Neural cell (in vitro differentiated cells): ENCODE results near the gene FHIT. TPM values are rescaled to one million over a fixed set of nuclear protein-coding genes. Genes with fewer than 3 reads are reported as not detected.

Source experiments
- H2AFZ ChIP-seq: fragments of 200-600, 300-800 bp; sonication (generic), shearing (Covaris generic); 2 replicates; pipeline ENCODE4 v1.6.0; 2014; ENCODE audit warnings: low read depth, mild to moderate bottlenecking, antibody characterized with exemption, low read length, moderate library complexity
- H3F3A ChIP-seq: fragments of 200-600 bp; shearing (Covaris generic); 2 replicates; pipeline ENCODE4 v1.6.1; 2016; ENCODE audit warnings: mild to moderate bottlenecking, moderate library complexity, mixed read lengths, antibody characterized with exemption, low read length; ENCODE audit not compliant: insufficient read depth, poor library complexity, severe bottlenecking
- H3K27ac ChIP-seq: fragments of 200-600, 300-800 bp; sonication (generic), shearing (Covaris generic); 2 replicates; pipeline ENCODE4 v1.5.1; 2014; ENCODE audit warnings: mild to moderate bottlenecking, low read length, moderate library complexity
- H3K27me3 ChIP-seq: fragments of 300-800, 200-600 bp; sonication (generic), shearing (Covaris generic); 2 replicates; pipeline ENCODE4 v1.6.0; 2014; ENCODE audit warnings: mild to moderate bottlenecking, low read depth, low read length, moderate library complexity; ENCODE audit not compliant: insufficient read depth
- H3K36me3 ChIP-seq: fragments of 300-800, 200-600 bp; sonication (generic), shearing (Covaris generic); 2 replicates; pipeline ENCODE4 v1.5.1; 2014; ENCODE audit warnings: mild to moderate bottlenecking, antibody characterized with exemption, low read length, moderate library complexity; ENCODE audit not compliant: insufficient read depth
- H3K4me2 ChIP-seq: fragments of 300-800, 200-600 bp; sonication (generic), shearing (Covaris generic); 2 replicates; pipeline ENCODE4 v1.6.0; 2014; ENCODE audit warnings: mild to moderate bottlenecking, low read length
- H3K4me3 ChIP-seq: fragments of 300-800, 200-600 bp; sonication (generic), shearing (Covaris generic); 2 replicates; pipeline ENCODE4 v1.5.1; 2014; ENCODE audit warnings: mild to moderate bottlenecking, low read length, moderate library complexity
- H3K79me2 ChIP-seq: fragments of 200-600 bp; shearing (Covaris generic); replicated peaks from 2 replicates; pipeline ENCODE4 v1.6.0; 2014; ENCODE audit warnings: mild to moderate bottlenecking, low read length, moderate library complexity; ENCODE audit not compliant: insufficient read depth
- H3K9ac ChIP-seq: fragments of 300-800, 200-600 bp; sonication (generic), shearing (Covaris generic); 2 replicates; pipeline ENCODE4 v1.6.1; 2016; ENCODE audit warnings: mild to moderate bottlenecking, low read length, mixed read lengths
- H3K9me2 ChIP-seq: fragments of 200-600 bp; shearing (Covaris generic); 2 replicates; pipeline ENCODE4 v1.6.1; 2016; ENCODE audit warnings: mild to moderate bottlenecking, low read length, mixed read lengths; ENCODE audit not compliant: insufficient read depth
- H3K9me3 ChIP-seq: fragments of 200-600, 300-800 bp; sonication (generic), shearing (Covaris generic); 2 replicates; pipeline ENCODE4 v1.6.1; 2016; ENCODE audit warnings: mild to moderate bottlenecking, mixed run types, low read length, moderate library complexity, mixed read lengths
- H4K20me1 ChIP-seq: fragments of 200-600 bp; shearing (Covaris generic); 2 replicates; pipeline ENCODE4 v1.6.1; 2016; ENCODE audit warnings: mild to moderate bottlenecking, mixed run types; ENCODE audit not compliant: insufficient read depth
- EP300 ChIP-seq: fragments of 450-650 bp; conservative IDR thresholded peaks from 2 replicates; pipeline ENCODE4 v1.6.1; 2014; ENCODE audit warnings: antibody characterized with exemption, mild to moderate bottlenecking, moderate library complexity; ENCODE audit not compliant: poor library complexity, severe bottlenecking
- EZH2 ChIP-seq: fragments of 200-600, 300-800 bp; shearing (Covaris generic), sonication (generic); IDR thresholded peaks from 2 replicates; pipeline ENCODE4 v1.6.1; 2014; ENCODE audit warnings: antibody characterized with exemption, low read length, borderline replicate concordance, mild to moderate bottlenecking; ENCODE audit not compliant: insufficient read depth, poor library complexity, severe bottlenecking
- MXI1 ChIP-seq: fragments of 450-650 bp; conservative IDR thresholded peaks from 2 replicates; pipeline ENCODE4 v1.6.1; 2014; ENCODE audit warnings: antibody characterized with exemption, mild to moderate bottlenecking; ENCODE audit not compliant: poor library complexity, severe bottlenecking
- POLR2AphosphoS5 ChIP-seq: IDR thresholded peaks from 2 replicates; pipeline ENCODE4 v1.6.1; 2012
- RAD21 ChIP-seq: fragments of 450-650 bp; conservative IDR thresholded peaks from 2 replicates; pipeline ENCODE4 v1.6.1; 2014; ENCODE audit warnings: antibody characterized with exemption, mild to moderate bottlenecking, moderate library complexity
- SMC3 ChIP-seq: fragments of 450-650 bp; conservative IDR thresholded peaks from 2 replicates; pipeline ENCODE4 v1.6.1; 2014; ENCODE audit warnings: antibody characterized with exemption, mild to moderate bottlenecking, moderate library complexity; ENCODE audit not compliant: poor library complexity
- TAF1 ChIP-seq: IDR thresholded peaks from 2 replicates; pipeline ENCODE4 v1.6.1; 2012; ENCODE audit warnings: low read depth
- polyA plus RNA-seq: library from polyadenylated mRNA; depleted of rRNA; stranded (reverse); fragments of >200 nt; gene quantifications from 2 replicates; pipeline ENCODE4 v1.2.3, GENCODE V29; 2014
- TF ChIP-seq, protein P1 (sequence below): fragments of 450-650 bp; IDR thresholded peaks from 2 replicates; pipeline ENCODE4 v1.5.1; 2014; ENCODE audit warnings: antibody characterized with exemption, mild to moderate bottlenecking, moderate library complexity; ENCODE audit not compliant: poor library complexity, severe bottlenecking
- TF ChIP-seq, protein P2 (sequence below): IDR thresholded peaks from 2 replicates; pipeline ENCODE4 v1.6.1; 2012; ENCODE audit warnings: borderline replicate concordance

FHIT gene
- polyA plus RNA-seq, 1 donor from 2014 or later = not detected

DNA sequence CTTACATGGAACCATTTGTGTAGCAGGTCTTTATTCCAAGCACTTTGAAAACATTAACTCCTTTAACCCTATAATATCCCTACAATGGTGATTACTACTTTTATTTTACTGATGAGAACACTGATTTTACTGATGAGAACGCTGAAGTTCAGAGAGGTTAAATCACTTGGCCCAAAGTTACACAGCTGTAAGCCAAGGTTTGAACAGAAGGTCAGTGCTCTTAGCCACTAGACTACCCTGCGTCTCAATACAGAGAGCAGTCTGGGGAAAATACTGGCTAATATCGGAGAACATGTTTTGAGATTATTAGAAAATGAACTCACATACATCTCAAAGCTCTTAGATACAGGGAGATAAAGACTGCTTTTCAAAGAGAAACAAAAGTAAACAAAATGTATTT lies 827.2 kb downstream of the FHIT start:
- H3K27me3 ChIP-seq = no peaks in the 10 kb centered on the region
- no peaks in the 10 kb centered on the region for H3K36me3 ChIP-seq
- H3K79me2 ChIP-seq = no peaks in the 10 kb centered on the region
- H3K27ac ChIP-seq = no peak overlapping the region
- no peaks in the 10 kb centered on the region for H3K9me2 ChIP-seq
- no peak overlapping the region for H3K9ac ChIP-seq
- no peak overlapping the region for H2AFZ ChIP-seq
- H3K4me2 ChIP-seq = no peak overlapping the region
- TF ChIP-seq SMC3 (no peak), POLR2AphosphoS5 (no peak), RAD21 (no peak), EP300 (no peak), MXI1 (no peak)
- H3F3A ChIP-seq = no peaks in the 10 kb centered on the region
- no peaks in the 10 kb centered on the region for H3K9me3 ChIP-seq
- H4K20me1 ChIP-seq = no peaks in the 10 kb centered on the region
- no peak overlapping the region for H3K4me3 ChIP-seq

DNA sequence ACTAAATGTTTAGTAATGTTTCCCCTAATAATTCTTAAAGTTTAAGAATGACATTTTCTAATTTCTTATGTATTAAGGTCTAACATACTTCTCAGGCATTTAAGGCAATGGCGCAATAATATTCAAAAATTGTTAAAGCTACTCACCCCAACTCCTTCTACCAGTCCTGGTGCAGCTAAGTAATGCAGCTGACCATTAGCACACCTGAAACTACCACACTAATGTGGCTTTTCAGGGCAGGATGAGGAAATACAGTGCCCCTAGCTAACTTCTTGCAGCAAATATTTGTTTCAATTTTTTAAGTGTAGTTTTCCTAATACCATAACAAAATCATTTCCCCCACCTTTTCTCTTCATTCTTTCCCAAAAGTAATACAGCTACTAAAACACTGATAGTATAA lies 827.7 kb downstream of the FHIT start:
- no peaks in the 10 kb centered on the region for H3K9me3 ChIP-seq
- H4K20me1 ChIP-seq = no peaks in the 10 kb centered on the region
- no peak overlapping the region for H3K4me2 ChIP-seq
- no peak overlapping the region for H3K27ac ChIP-seq
- no peaks in the 10 kb centered on the region for H3K79me2 ChIP-seq
- no peaks in the 10 kb centered on the region for H3K36me3 ChIP-seq
- no peaks in the 10 kb centered on the region for H3F3A ChIP-seq
- no peaks in the 10 kb centered on the region for H3K27me3 ChIP-seq
- H2AFZ ChIP-seq = no peak overlapping the region
- TF ChIP-seq MXI1 = no peak
- no peak for TF ChIP-seq TAF1
- no peak overlapping the region for H3K4me3 ChIP-seq
- no peak overlapping the region for H3K9ac ChIP-seq
- H3K9me2 ChIP-seq = no peaks in the 10 kb centered on the region

DNA sequence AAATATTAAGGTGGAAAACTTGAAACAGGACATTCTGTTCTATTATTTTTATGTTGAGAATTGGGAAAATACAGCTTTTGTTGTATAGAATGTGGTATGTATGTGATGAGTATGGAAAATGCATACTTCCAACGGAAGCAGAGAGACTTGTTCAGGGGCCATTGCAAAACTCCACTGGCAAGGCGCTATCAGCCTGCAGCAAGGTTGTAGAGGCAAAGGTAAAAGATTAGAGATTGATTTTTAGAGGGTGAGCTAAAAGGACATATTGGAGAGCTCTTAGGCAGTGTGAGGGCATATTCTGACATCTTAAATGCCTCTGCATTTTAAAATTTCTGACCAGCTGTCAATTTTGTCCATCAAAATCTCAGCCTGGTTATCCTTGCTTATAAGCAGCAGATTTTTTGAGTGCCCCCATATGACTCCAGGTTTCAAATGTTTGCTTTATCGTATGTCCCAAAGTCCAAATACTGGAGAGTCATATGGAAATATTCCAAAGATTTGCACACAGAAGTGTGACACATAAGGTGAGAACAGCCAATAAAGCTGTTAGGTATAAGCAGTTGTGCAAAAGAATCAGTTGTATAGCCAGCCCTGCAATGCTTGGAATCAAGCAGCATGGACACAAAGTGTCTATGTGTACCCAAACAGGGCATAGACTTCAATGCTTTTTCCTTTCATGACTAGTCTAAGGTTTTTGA lies 829.4 kb downstream of the FHIT start:
- no peaks in the 10 kb centered on the region for H4K20me1 ChIP-seq
- H3K27me3 ChIP-seq = no peaks in the 10 kb centered on the region
- no peak overlapping the region for H3K9ac ChIP-seq
- no peak overlapping the region for H2AFZ ChIP-seq
- no peaks in the 10 kb centered on the region for H3K79me2 ChIP-seq
- no peaks in the 10 kb centered on the region for H3F3A ChIP-seq
- no peak overlapping the region for H3K4me3 ChIP-seq
- no peak overlapping the region for H3K27ac ChIP-seq
- H3K4me2 ChIP-seq = no peak overlapping the region
- H3K9me2 ChIP-seq = no peaks in the 10 kb centered on the region
- H3K9me3 ChIP-seq = no peaks in the 10 kb centered on the region
- H3K36me3 ChIP-seq = no peaks in the 10 kb centered on the region
- TF ChIP-seq MXI1 = no peak
- no peak for TF ChIP-seq TAF1
- no peak for TF ChIP-seq EZH2
- TF ChIP-seq, protein P1, sequence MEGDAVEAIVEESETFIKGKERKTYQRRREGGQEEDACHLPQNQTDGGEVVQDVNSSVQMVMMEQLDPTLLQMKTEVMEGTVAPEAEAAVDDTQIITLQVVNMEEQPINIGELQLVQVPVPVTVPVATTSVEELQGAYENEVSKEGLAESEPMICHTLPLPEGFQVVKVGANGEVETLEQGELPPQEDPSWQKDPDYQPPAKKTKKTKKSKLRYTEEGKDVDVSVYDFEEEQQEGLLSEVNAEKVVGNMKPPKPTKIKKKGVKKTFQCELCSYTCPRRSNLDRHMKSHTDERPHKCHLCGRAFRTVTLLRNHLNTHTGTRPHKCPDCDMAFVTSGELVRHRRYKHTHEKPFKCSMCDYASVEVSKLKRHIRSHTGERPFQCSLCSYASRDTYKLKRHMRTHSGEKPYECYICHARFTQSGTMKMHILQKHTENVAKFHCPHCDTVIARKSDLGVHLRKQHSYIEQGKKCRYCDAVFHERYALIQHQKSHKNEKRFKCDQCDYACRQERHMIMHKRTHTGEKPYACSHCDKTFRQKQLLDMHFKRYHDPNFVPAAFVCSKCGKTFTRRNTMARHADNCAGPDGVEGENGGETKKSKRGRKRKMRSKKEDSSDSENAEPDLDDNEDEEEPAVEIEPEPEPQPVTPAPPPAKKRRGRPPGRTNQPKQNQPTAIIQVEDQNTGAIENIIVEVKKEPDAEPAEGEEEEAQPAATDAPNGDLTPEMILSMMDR = no peak
- TF ChIP-seq, protein P2, sequence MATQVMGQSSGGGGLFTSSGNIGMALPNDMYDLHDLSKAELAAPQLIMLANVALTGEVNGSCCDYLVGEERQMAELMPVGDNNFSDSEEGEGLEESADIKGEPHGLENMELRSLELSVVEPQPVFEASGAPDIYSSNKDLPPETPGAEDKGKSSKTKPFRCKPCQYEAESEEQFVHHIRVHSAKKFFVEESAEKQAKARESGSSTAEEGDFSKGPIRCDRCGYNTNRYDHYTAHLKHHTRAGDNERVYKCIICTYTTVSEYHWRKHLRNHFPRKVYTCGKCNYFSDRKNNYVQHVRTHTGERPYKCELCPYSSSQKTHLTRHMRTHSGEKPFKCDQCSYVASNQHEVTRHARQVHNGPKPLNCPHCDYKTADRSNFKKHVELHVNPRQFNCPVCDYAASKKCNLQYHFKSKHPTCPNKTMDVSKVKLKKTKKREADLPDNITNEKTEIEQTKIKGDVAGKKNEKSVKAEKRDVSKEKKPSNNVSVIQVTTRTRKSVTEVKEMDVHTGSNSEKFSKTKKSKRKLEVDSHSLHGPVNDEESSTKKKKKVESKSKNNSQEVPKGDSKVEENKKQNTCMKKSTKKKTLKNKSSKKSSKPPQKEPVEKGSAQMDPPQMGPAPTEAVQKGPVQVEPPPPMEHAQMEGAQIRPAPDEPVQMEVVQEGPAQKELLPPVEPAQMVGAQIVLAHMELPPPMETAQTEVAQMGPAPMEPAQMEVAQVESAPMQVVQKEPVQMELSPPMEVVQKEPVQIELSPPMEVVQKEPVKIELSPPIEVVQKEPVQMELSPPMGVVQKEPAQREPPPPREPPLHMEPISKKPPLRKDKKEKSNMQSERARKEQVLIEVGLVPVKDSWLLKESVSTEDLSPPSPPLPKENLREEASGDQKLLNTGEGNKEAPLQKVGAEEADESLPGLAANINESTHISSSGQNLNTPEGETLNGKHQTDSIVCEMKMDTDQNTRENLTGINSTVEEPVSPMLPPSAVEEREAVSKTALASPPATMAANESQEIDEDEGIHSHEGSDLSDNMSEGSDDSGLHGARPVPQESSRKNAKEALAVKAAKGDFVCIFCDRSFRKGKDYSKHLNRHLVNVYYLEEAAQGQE = no peak
- TF ChIP-seq SMC3 = no peak
- TF ChIP-seq RAD21 = no peak
- TF ChIP-seq POLR2AphosphoS5 = no peak
- no peak for TF ChIP-seq EP300
